HG03575 (cell line): ENCODE results near the gene CABP1.

Experiments used
- ATAC-seq: cut with Tn5 transposase; IDR thresholded peaks from one replicate; pipeline ENCODE4 v1.9.1; 2021; ENCODE audit not compliant: unreplicated experiment, insufficient number of reproducible peaks, low FRiP score; ENCODE audit errors: extremely low read depth

CABP1 gene

GRCh38 chr12:120687578-120688289 is 47.3 kb downstream of the CABP1 start:
- no peak for ATAC-seq

- no peak for ATAC-seq
Observed at GRCh38 chr12:120688527-120689071, 48.2 kb downstream of the CABP1 start.

- no peak for ATAC-seq
Observed at GRCh38 chr12:120689397-120690082, 49.1 kb downstream of the CABP1 start.

- ATAC-seq: no peak
Observed at GRCh38 chr12:120690083-120690450, 49.6 kb downstream of the CABP1 start.

- ATAC-seq: no peak
Observed at GRCh38 chr12:120690978-120691377, 50.6 kb downstream of the CABP1 start.

- ATAC-seq: no peak
Observed at GRCh38 chr12:120692524-120693033, 52.2 kb downstream of the CABP1 start.

- no peak for ATAC-seq
Observed at GRCh38 chr12:120693848-120694247, 53.4 kb downstream of the CABP1 start.

GRCh38 chr12:120696626-120697025 is 56.2 kb downstream of the CABP1 start:
- ATAC-seq: no peak

- no peak for ATAC-seq
Observed at GRCh38 chr12:120697344-120697743, 56.9 kb downstream of the CABP1 start.

GRCh38 chr12:120698665-120699064 is 58.2 kb downstream of the CABP1 start:
- ATAC-seq: no peak

GRCh38 chr12:120699553-120699952 is 59.1 kb downstream of the CABP1 start:
- ATAC-seq: no peak

- no peak for ATAC-seq
Observed at GRCh38 chr12:120700886-120701285, 60.5 kb downstream of the CABP1 start.

GRCh38 chr12:120702637-120703036 is 62.2 kb downstream of the CABP1 start:
- ATAC-seq: no peak

- ATAC-seq: no peak
Observed at GRCh38 chr12:120703311-120703942, 63.0 kb downstream of the CABP1 start.

- no peak for ATAC-seq
Observed at GRCh38 chr12:120705618-120706017, 65.2 kb downstream of the CABP1 start.

- ATAC-seq: no peak
Observed at GRCh38 chr12:120706029-120706428, 65.6 kb downstream of the CABP1 start.

- ATAC-seq: no peak
Observed at GRCh38 chr12:120708651-120709050, 68.2 kb downstream of the CABP1 start.

GRCh38 chr12:120710031-120710804 is 69.8 kb downstream of the CABP1 start, which contains the start of gene UNC119B:
Gene UNC119B (plus strand): TSS chr12:120710458. CDS start chr12:120710475, 17 bp downstream.
- ATAC-seq: no peak

GRCh38 chr12:120710805-120711296 is 70.4 kb downstream of the CABP1 start:
- ATAC-seq: no peak
